Activated CD4-positive, alpha-beta T cell treated with anti-CD3 and anti-CD28 coated beads for 4 hours (primary cell): ENCODE measurements around the gene TEKT2.

Source experiments
- DNase-seq, 2 donors: peaks; one replicate each; pipeline ENCODE4 v3.0.0-alpha.2; 2020

Gene TEKT2

GRCh38 chr1:36134031-36134430 is 50.1 kb downstream of the TEKT2 start:
- DNase-seq, result no peak

GRCh38 chr1:36134505-36135329 is 50.8 kb downstream of the TEKT2 start:
- DNase-seq, result no peak

GRCh38 chr1:36135330-36135667 is 51.4 kb downstream of the TEKT2 start:
- no peak for DNase-seq

- DNase-seq, result no peak
Measured at GRCh38 chr1:36135796-36136195, 51.9 kb downstream of the TEKT2 start.

GRCh38 chr1:36136535-36136934 is 52.6 kb downstream of the TEKT2 start:
- no peak for DNase-seq

- no peak for DNase-seq
Measured at GRCh38 chr1:36137226-36137625, 53.3 kb downstream of the TEKT2 start.

- DNase-seq, result no peak
Measured at GRCh38 chr1:36137776-36138175, 53.9 kb downstream of the TEKT2 start.
